HG03342 (cell line): ENCODE results near the gene PTBP3.

Source experiments
- ATAC-seq: cut with Tn5 transposase; IDR thresholded peaks from one replicate; pipeline ENCODE4 v1.9.1; 2021; ENCODE audit warnings: mild to moderate bottlenecking, moderate library complexity; ENCODE audit not compliant: unreplicated experiment

The PTBP3 gene

GRCh38 chr9:112360047-112360804, 26.8 kb upstream of the PTBP3 start:
- no peak for ATAC-seq

GRCh38 chr9:112355427-112355897, 22.0 kb upstream of the PTBP3 start:
- no peak for ATAC-seq

- ATAC-seq, result no peak
Observed at GRCh38 chr9:112354081-112354743, 20.8 kb upstream of the PTBP3 start.

- ATAC-seq, result no peak
Observed at GRCh38 chr9:112352209-112352608, 18.8 kb upstream of the PTBP3 start.

- no peak for ATAC-seq
Observed at GRCh38 chr9:112351184-112351583, 17.8 kb upstream of the PTBP3 start.

- no peak for ATAC-seq
Observed at GRCh38 chr9:112349008-112349333, 15.6 kb upstream of the PTBP3 start.

GRCh38 chr9:112348257-112349007, 15.0 kb upstream of the PTBP3 start:
- no peak for ATAC-seq

GRCh38 chr9:112341730-112342129, 8.3 kb upstream of the PTBP3 start:
- no peak for ATAC-seq

- no peak for ATAC-seq
Observed at GRCh38 chr9:112339886-112340285, 6.5 kb upstream of the PTBP3 start.

- ATAC-seq, result no peak
Observed at GRCh38 chr9:112338561-112338960, 5.1 kb upstream of the PTBP3 start.

GRCh38 chr9:112337547-112337946, 4.1 kb upstream of the PTBP3 start:
- no peak for ATAC-seq

- ATAC-seq, result no peak
Observed at GRCh38 chr9:112334432-112334841, 1.0 kb upstream of the PTBP3 start.

GRCh38 chr9:112333639-112334431, 416 bp upstream of the PTBP3 start:
- ATAC-seq, result peak; percentile 72

GRCh38 chr9:112332674-112332976, 794 bp downstream of the PTBP3 start:
- no peak for ATAC-seq

- ATAC-seq, result no peak
Observed at GRCh38 chr9:112332214-112332613, 1.2 kb downstream of the PTBP3 start.

GRCh38 chr9:112331674-112331952, 1.8 kb downstream of the PTBP3 start:
- ATAC-seq, result no peak

GRCh38 chr9:112328545-112328944, 4.9 kb downstream of the PTBP3 start:
- no peak for ATAC-seq

GRCh38 chr9:112327718-112328450, 5.5 kb downstream of the PTBP3 start:
- ATAC-seq, result no peak

- no peak for ATAC-seq
Observed at GRCh38 chr9:112326194-112326593, 7.2 kb downstream of the PTBP3 start.

- no peak for ATAC-seq
Observed at GRCh38 chr9:112325600-112325999, 7.8 kb downstream of the PTBP3 start.

- no peak for ATAC-seq
Observed at GRCh38 chr9:112325127-112325526, 8.3 kb downstream of the PTBP3 start.
